IgD-negative memory B cell (primary cell): Measurements from ENCODE around the gene CDS2. TPM values are rescaled to one million over a fixed set of nuclear protein-coding genes. Genes with fewer than 3 reads are reported as not detected.

ENCODE experiments used
- H3K27ac Mint-ChIP-seq, 3 donors: one replicate each; pipeline ENCODE4 v1.8.0; 2020 to 2022; ENCODE audit warnings: mild to moderate bottlenecking in 3 of 3, mixed read lengths in 3 of 3, moderate library complexity in 1 of 3
- H3K27me3 Mint-ChIP-seq: one replicate; pipeline ENCODE4 v1.8.0; 2021; ENCODE audit warnings: mixed read lengths
- H3K36me3 Mint-ChIP-seq: one replicate; pipeline ENCODE4 v1.8.0; 2020; ENCODE audit warnings: mild to moderate bottlenecking, mixed read lengths
- H3K4me1 Mint-ChIP-seq, 3 donors: one replicate each; pipeline ENCODE4 v1.8.0; 2020 to 2022; ENCODE audit warnings: mixed read lengths in 3 of 3, mild to moderate bottlenecking in 1 of 3
- H3K4me3 Mint-ChIP-seq, 4 donors: one replicate each; pipeline ENCODE4 v1.8.0; 2020 to 2022; ENCODE audit warnings: mild to moderate bottlenecking in 4 of 4, mixed read lengths in 4 of 4, moderate library complexity in 3 of 4
- H3K9me3 Mint-ChIP-seq, 3 donors: one replicate each; pipeline ENCODE4 v1.8.0; 2020 to 2021; ENCODE audit warnings: mixed read lengths in 3 of 3, mild to moderate bottlenecking in 1 of 3
- polyA plus RNA-seq: library from polyadenylated mRNA; unstranded; fragments of 300-500 nt; fragmentation: Illumina TruSeq; gene quantifications from one replicate; pipeline ENCODE4 v1.2.3, GENCODE V29; 2021

The CDS2 gene
- polyA plus RNA-seq, 1 donor from 2014 or later = 42.3 TPM

DNA sequence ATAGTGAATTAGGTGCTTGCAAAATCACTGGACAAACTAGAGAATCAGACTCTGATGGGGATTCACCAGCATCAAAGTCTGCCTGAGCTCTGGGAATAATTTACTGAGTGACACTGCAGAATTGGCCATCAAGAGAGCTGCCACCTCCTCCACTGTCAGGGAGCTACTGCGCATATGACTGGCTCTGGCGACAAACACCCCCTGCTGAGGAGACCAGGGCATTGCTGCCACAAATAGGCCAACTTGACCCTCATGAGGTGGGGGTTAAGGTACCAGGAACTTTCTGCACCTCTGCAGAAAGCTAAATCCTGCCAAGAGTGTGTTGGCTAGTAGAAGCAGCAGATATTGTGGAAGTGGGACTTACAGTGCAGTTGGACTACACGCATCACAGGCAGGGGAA, 88.0 kb downstream of the CDS2 start:
- peaks cover 2% of the 10 kb centered on the region for H3K36me3 Mint-ChIP-seq
- no peak overlapping the region for H3K27ac Mint-ChIP-seq
- no peaks in the 10 kb centered on the region for H3K27me3 Mint-ChIP-seq
- H3K9me3 Mint-ChIP-seq = no peaks in the 10 kb centered on the region
- H3K4me1 Mint-ChIP-seq = peaks cover 0 to 2% (median 0%) of the 10 kb centered on the region in 3 donors
- peak overlapping the region in 1 of 4 donors; percentile 34 for H3K4me3 Mint-ChIP-seq

DNA sequence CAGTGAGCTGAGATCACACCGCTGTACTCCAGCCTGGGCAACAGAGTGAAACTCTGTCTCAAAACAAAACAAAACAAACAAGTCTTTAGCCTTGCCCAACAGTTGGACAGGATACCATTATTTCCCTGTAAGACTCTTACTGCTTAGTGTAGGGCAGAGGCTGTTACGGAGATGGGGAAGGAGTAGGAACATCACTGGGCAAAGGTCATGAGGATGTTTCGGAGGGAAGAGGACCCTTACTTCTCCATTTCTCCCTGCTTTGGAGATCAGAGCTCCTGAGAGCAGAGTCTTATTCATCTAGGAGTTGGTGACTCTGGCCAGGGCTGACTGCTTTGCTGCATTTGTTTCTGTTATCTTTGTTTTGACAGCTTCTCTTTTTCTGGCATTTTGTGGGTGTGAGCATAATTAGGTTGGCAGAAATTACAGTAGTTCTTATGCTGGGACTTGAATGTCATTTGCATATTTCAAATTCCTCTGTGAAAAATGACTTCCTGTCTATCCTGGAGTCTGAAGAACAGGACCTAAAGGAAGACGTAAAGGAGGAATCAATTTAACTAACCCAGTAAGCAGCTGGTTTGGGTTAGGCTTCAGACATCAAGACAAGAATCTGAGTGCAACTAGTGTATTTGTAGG, 89.0 kb downstream of the CDS2 start:
- H3K4me1 Mint-ChIP-seq = peaks cover 0 to 2% (median 0%) of the 10 kb centered on the region in 3 donors
- H3K36me3 Mint-ChIP-seq = peaks cover 2% of the 10 kb centered on the region
- H3K4me3 Mint-ChIP-seq = no peak overlapping the region
- H3K27me3 Mint-ChIP-seq = no peaks in the 10 kb centered on the region
- no peaks in the 10 kb centered on the region for H3K9me3 Mint-ChIP-seq
- H3K27ac Mint-ChIP-seq = no peak overlapping the region

DNA sequence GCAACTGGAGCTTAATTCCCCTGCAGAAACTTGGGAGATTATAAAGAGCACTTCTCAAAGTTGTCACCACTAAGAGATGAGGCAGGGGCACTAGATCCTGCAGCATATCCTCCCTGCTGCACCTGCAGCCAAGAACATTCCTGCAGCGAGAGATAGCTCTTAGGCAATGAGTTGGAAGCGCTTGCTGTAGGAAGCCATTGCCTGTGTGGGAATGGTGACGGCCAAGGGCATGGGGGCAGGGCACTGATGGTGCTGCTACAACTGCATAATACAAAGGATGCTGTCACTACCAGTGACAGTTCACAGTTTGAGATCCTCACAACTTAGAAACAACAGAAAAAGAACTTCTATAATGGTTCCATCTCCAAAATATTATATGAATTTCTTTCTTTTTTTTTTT, 89.9 kb downstream of the CDS2 start:
- Mint-ChIP-seq H3K27me3 (no peaks in the 10 kb centered on the region), H3K27ac (no peak overlapping the region), H3K36me3 (peaks cover 2% of the 10 kb centered on the region), H3K4me1 (peaks cover 0 to 2% (median 0%) of the 10 kb centered on the region in 3 donors), H3K9me3 (no peaks in the 10 kb centered on the region), H3K4me3 (no peak overlapping the region)

DNA sequence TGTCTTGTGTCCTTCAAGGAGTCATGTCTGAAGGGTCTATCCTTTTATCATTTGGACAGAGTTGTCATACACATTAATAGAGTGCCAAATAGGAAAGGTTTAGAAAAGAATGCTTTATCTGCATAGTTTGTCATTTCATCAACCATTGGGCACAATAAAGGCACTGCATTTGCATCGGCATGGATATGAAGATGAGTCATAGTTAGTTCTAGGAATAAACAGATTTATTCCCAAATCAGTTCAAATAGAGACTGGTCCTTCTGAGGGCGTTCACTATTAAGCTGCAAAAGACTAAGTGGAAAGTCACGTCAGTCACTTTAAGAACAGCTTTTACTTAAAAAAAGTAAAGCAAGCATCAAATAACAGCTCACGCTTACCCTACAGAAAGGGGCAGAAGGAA, 90.8 kb downstream of the CDS2 start:
- peaks cover 2% of the 10 kb centered on the region for H3K36me3 Mint-ChIP-seq
- H3K27ac Mint-ChIP-seq = no peak overlapping the region
- peaks cover 0 to 2% (median 0%) of the 10 kb centered on the region in 3 donors for H3K4me1 Mint-ChIP-seq
- H3K9me3 Mint-ChIP-seq = no peaks in the 10 kb centered on the region
- no peaks in the 10 kb centered on the region for H3K27me3 Mint-ChIP-seq
- no peak overlapping the region for H3K4me3 Mint-ChIP-seq

DNA sequence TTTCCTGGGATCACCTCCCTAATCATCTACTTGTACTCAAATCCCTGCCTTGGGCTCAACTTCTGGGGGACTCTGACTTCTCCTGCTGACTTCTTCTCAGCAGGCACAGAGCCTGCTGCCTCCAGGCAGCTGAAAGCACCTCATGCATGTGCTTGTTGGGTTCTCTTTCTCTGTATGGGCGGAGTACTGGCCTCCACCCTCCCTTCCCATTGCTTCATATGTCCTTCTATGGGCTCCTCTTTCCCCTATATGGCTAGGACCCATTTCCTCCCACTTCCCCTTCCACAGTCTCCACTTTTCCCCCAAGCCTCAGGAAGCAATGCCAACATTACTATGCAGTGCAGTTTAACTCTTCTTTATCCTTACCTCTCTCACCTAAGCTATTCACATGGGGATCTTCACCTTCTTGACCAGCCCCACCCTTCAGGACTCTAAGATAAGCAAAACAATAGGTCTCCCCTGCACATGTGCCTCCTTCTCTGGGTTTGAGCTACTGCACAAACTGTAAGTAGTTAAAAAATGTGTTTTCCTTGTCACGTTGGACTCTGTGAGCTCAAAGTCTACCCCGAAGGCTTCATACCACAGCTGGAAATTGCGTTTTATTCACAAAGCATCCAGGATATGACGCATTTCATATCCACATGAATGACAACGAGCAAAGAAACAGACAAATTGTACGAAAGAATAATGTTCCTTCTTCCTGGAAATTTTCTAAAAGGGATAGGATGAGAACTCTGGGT, 93.7 kb downstream of the CDS2 start:
- Mint-ChIP-seq H3K4me1 (peaks cover 0 to 3% (median 2%) of the 10 kb centered on the region in 3 donors), H3K4me3 (no peak overlapping the region), H3K27ac (no peak overlapping the region), H3K36me3 (peaks cover 2% of the 10 kb centered on the region), H3K9me3 (no peaks in the 10 kb centered on the region), H3K27me3 (peaks cover 2% of the 10 kb centered on the region)

DNA sequence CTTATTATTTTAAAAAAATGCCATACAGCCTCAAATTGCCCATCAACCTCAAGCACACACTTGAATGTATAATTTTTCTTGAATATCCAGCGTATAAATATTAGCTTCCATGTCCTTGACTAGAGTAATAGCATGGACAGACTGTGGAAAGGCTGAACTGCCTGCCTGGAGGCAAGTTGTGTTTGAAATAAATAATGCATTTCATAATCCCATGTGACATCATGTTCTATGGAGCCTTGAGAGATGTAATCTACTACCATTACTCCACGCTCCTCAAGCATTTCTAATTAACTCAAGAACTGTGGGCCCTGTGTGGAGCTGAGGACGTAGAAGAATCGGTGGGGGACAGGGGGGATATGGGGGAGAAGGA, 94.2 kb downstream of the CDS2 start:
- Mint-ChIP-seq H3K4me1 (peaks cover 0 to 3% (median 0%) of the 10 kb centered on the region in 3 donors), H3K36me3 (peaks cover 2% of the 10 kb centered on the region), H3K27me3 (peaks cover 2% of the 10 kb centered on the region), H3K4me3 (no peak overlapping the region), H3K9me3 (no peaks in the 10 kb centered on the region), H3K27ac (peak overlapping the region in 1 of 3 donors; percentile 54)

DNA sequence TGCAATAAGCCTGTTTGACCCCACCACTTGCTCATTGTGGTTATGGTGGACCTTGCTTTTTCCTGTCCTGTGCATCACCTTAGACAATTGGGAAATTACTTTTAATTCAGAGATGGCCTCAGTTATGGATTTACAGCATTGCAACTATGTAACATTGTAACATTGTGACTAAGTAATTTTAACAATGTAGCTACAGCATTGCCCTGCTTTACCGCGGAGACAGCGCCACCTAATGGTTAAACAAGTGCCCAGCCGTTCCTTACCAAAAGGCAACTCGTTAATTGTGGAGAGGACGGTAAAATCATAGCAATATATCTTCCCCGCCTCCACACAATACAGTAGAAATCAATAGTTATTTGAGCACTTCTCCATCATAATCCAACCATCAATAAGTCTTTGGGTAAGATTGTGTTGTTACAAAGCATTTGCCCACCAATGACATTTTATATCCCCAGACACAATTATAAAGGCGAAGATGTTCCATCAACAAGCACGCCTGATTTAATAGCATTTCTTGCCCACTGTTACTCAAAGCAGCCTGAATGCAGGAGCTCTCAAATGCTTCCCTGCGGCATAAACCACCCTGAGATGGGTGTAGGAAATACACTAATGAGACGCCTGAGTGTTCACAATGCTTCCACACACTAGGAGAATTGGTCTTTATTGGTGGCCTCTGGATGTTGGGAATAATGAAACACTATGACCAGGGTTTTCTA, 96.3 kb downstream of the CDS2 start:
- Mint-ChIP-seq H3K9me3 (no peaks in the 10 kb centered on the region), H3K4me3 (no peak overlapping the region), H3K27me3 (peaks cover 2% of the 10 kb centered on the region), H3K4me1 (peaks cover 0 to 3% (median 0%) of the 10 kb centered on the region in 3 donors), H3K36me3 (peaks cover 2% of the 10 kb centered on the region), H3K27ac (no peak overlapping the region)

DNA sequence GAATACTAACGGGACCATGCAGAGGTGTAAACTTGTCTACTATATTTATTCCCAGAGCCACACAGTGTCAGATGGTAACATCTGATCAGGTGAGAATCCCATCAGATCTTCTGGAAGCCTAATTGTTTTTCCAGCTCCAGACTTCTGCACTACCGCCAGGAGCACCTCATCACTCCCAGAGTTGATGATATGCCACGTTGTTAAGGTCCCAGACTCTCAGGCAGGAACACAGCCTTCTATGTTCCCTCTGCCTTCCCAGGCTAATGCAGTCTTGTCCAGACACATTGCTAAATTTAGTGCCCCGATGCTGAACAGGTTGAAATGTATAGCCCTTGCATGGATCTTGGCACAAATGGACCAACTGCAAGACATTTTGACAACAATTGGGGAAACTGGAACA, 103.7 kb downstream of the CDS2 start:
- Mint-ChIP-seq H3K36me3 (peaks cover 4% of the 10 kb centered on the region), H3K27ac (no peak overlapping the region), H3K4me1 (no peaks in the 10 kb centered on the region), H3K9me3 (no peaks in the 10 kb centered on the region), H3K4me3 (no peak overlapping the region), H3K27me3 (peaks cover 2% of the 10 kb centered on the region)

DNA sequence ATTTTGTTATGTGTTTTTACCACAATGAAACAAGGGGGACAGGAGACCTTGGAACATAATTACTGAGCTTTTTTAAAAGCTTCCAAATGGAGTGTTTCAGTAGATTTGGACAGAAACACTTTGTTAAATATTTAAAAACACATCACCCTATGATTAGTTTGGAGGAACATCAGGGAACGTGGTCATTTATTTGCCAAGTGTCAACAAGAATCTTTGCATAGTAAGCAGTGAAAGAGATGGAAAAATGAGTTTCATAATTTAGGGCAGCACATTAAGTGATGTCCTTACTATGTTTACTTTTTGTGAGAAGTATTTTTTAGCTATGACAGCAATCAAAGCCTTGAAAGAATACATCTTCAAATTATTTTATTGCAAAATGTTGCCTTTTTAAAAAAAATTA, 107.3 kb downstream of the CDS2 start:
- Mint-ChIP-seq H3K4me3 (no peak overlapping the region), H3K27ac (no peak overlapping the region), H3K36me3 (peaks cover 4% of the 10 kb centered on the region), H3K4me1 (no peaks in the 10 kb centered on the region), H3K9me3 (peaks cover 4 to 11% (median 4%) of the 10 kb centered on the region in 3 donors), H3K27me3 (no peaks in the 10 kb centered on the region)

DNA sequence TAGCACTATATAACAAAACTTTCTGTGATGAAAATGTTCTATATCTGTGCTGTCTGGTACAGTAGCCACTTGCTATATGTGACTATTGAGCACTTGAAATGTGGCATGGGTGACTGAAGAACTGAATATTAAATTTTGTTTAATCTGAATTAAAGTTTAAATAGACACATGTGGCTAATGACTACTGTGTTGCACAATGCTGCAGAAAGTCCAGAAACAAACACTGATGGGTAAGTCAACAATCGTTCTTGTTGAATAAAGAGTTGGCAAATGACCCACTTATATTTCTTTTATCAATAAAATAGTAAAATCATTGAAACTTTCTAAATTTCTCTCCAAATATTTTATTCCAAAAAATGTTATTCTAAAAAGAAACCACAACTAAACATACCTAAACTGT, 108.2 kb downstream of the CDS2 start:
- H3K27ac Mint-ChIP-seq = no peak overlapping the region
- H3K9me3 Mint-ChIP-seq = peaks cover 4 to 15% (median 5%) of the 10 kb centered on the region in 3 donors
- H3K27me3 Mint-ChIP-seq = peaks cover 4% of the 10 kb centered on the region
- peaks cover 4% of the 10 kb centered on the region for H3K36me3 Mint-ChIP-seq
- no peak overlapping the region for H3K4me3 Mint-ChIP-seq
- H3K4me1 Mint-ChIP-seq = no peaks in the 10 kb centered on the region

Other genes with a start within 250 kb of the CDS2 start
- 11.3 TPM for gene SLC23A2, start 125.5 kb upstream of the CDS2 start, polyA plus RNA-seq
- gene TMEM230, start 13.9 kb upstream of the CDS2 start, polyA plus RNA-seq = 183 TPM
- 42.1 TPM for gene PCNA, start 7.0 kb upstream of the CDS2 start, polyA plus RNA-seq
- not detected for gene PROKR2, start 189.9 kb downstream of the CDS2 start, polyA plus RNA-seq